ENCODE data around the gene ALPL. TPM values are rescaled to one million over a fixed set of nuclear protein-coding genes. Genes with fewer than 3 reads are reported as not detected.

The ALPL gene
- total RNA-seq, 1 experiment from 2014 or later = 140 TPM

GRCh38 chr1:21509351-21510112, at the start of gene ALPL (continued):
- TF ChIP-seq PRDM15 (CRISPR knock-in tag; IDR thresholded peaks at IDR 0.05) (no peak), ZNF423 (CRISPR knock-in tag; IDR thresholded peaks at IDR 0.05) (no peak), ZMAT4 (CRISPR knock-in tag; IDR thresholded peaks at IDR 0.05) (no peak), SOX15 (CRISPR knock-in tag; IDR thresholded peaks at IDR 0.05) (no peak), AR (CRISPR knock-in tag; IDR thresholded peaks at IDR 0.05) (no peak), TEAD1 (CRISPR knock-in tag; IDR thresholded peaks at IDR 0.05) (0 out of 2 replicates have a peak, but pooled peaks have one; percentile 15), USF2 (CRISPR knock-in tag; IDR thresholded peaks at IDR 0.05) (peak; percentile 41; the same call in 1 of the 2 replicates), NFE2L1 (CRISPR knock-in tag; IDR thresholded peaks at IDR 0.05) (no peak), PREB (CRISPR knock-in tag; IDR thresholded peaks at IDR 0.05; ENCODE audit: borderline replicate concordance) (no peak), TP53 (CRISPR knock-in tag; IDR thresholded peaks at IDR 0.05) (0 out of 2 replicates have a peak, but pooled peaks have one; percentile 53), ARID4B (CRISPR knock-in tag; IDR thresholded peaks at IDR 0.05; ENCODE audit: borderline replicate concordance) (no peak; the same call in 1 of the 2 replicates), IRF1 (CRISPR knock-in tag; IDR thresholded peaks at IDR 0.05) (no peak), MYBL2 (CRISPR knock-in tag; IDR thresholded peaks at IDR 0.05) (no peak), MLX (CRISPR knock-in tag; IDR thresholded peaks at IDR 0.05) (no peak), ZNF532 (CRISPR knock-in tag; IDR thresholded peaks at IDR 0.05; ENCODE audit: borderline replicate concordance) (no peak), JUN (CRISPR knock-in tag; IDR thresholded peaks at IDR 0.05) (no peak)
